HCT116 (cell line): ENCODE results near the gene KRT13. TPM values are rescaled to one million over a fixed set of nuclear protein-coding genes. Genes with fewer than 3 reads are reported as not detected.

ENCODE experiments used
- ATAC-seq: fragments of 200-7000 bp; cut with Tn5 transposase; 2 replicates; pipeline ENCODE4 v1.9.1; 2020; ENCODE audit warnings: mild to moderate bottlenecking, moderate library complexity
- BruUV-seq: library from RNA; stranded (reverse); fragments of 400-500 nt; replicated peaks from 2 replicates; lab custom pipeline; 2021; lab: Mats Ljungman, UMichigan
- CTCF ChIA-PET: fragments of 300-600 bp; sonication (Branson Sonifier 250); formaldehyde crosslinking; loops from one replicate; lab custom pipeline; 2021; ENCODE audit warnings: antibody characterized with exemption; lab: Charles Lee
- POLR2A ChIA-PET: fragments of 300-600, 350-600 bp; sonication (Branson Sonifier 250); formaldehyde crosslinking; loops from one replicate; lab custom pipeline; 2021; ENCODE audit warnings: antibody characterized with exemption; lab: Charles Lee
- RAD21 ChIA-PET, 2 experiments: fragments of 300-600 bp; sonication (Branson Sonifier 250); formaldehyde crosslinking; loops; one replicate each; lab custom pipeline; 2023; ENCODE audit warnings: low total read pairs in 2 of 2; ENCODE audit not compliant: uncharacterized antibody in 2 of 2, unreplicated experiment in 2 of 2, low non-redundant PET in 1 of 2; lab: Charles Lee
- DNase-seq: peaks from one replicate; pipeline ENCODE4 v3.0.0-alpha.2; 2010; ENCODE audit warnings: low read depth, low spot score
- H2AFZ ChIP-seq: fragments of 200-600 bp; shearing (Covaris generic), sonication (generic); 2 replicates; pipeline ENCODE4 v1.6.1; 2017; ENCODE audit warnings: low read depth, mixed run types, mixed read lengths, antibody characterized with exemption, low read length; ENCODE audit not compliant: poor library complexity, severe bottlenecking
- H3K27ac ChIP-seq: 2 replicates; pipeline ENCODE4 v1.5.1; 2012; ENCODE audit warnings: low read depth, low read length
- H3K27me3 ChIP-seq: fragments of 200-600 bp; sonication (generic); 2 replicates; pipeline ENCODE4 v1.6.1; 2016; ENCODE audit warnings: mixed run types, low read length, mixed read lengths; ENCODE audit not compliant: insufficient read depth
- H3K36me3 ChIP-seq, 2 experiments: fragments of 200-500 bp in 1 of 2; fragments of 200-600 bp in 1 of 2; sonication (Bioruptor generic) in 1 of 2; sonication (generic) in 1 of 2; 2 replicates each; pipeline versions ENCODE4 v1.5.1 to v1.6.1; 2014 to 2016; ENCODE audit warnings: low read length in 2 of 2, inconsistent platforms in 1 of 2, mixed read lengths in 1 of 2, mixed run types in 1 of 2; ENCODE audit not compliant: insufficient read depth in 2 of 2, control insufficient read depth in 1 of 2
- H3K4me1 ChIP-seq, 2 experiments: fragments of 200-600 bp in 1 of 2; sonication (generic) in 1 of 2; 2 replicates each; pipeline versions ENCODE4 v1.5.1 to v1.6.1; 2012 to 2017; ENCODE audit warnings: low read length in 2 of 2, inconsistent platforms in 1 of 2, mild to moderate bottlenecking in 1 of 2, mixed read lengths in 1 of 2, mixed run types in 1 of 2, moderate library complexity in 1 of 2; ENCODE audit not compliant: insufficient read depth in 2 of 2, control insufficient read depth in 1 of 2
- H3K4me2 ChIP-seq: fragments of 200-600 bp; sonication (generic); 2 replicates; pipeline ENCODE4 v1.6.1; 2017; ENCODE audit warnings: mixed run types, low read length, mixed read lengths
- H3K4me3 ChIP-seq, 2 experiments: fragments of 200-600 bp in 1 of 2; sonication (generic) in 1 of 2; replicated peaks in 1 of 2; 2 replicates each; pipeline ENCODE4 v1.5.1; 2011 to 2016; ENCODE audit warnings: low read length in 2 of 2, control low read depth in 1 of 2, low read depth in 1 of 2, mild to moderate bottlenecking in 1 of 2, mixed read lengths in 1 of 2, mixed run types in 1 of 2
- H3K79me2 ChIP-seq: fragments of 200-600 bp; sonication (generic); 2 replicates; pipeline ENCODE4 v1.6.1; 2017; ENCODE audit warnings: mild to moderate bottlenecking, mixed run types, low read length, moderate library complexity, mixed read lengths; ENCODE audit not compliant: insufficient read depth
- H3K9ac ChIP-seq: fragments of 200-600 bp; sonication (generic); 2 replicates; pipeline ENCODE4 v1.6.1; 2016; ENCODE audit warnings: low read length, mixed read lengths
- H3K9me2 ChIP-seq: fragments of 200-600 bp; sonication (generic), shearing (Covaris generic); 2 replicates; pipeline ENCODE4 v1.6.1; 2017; ENCODE audit warnings: mixed run types, mild to moderate bottlenecking, moderate library complexity; ENCODE audit not compliant: insufficient read depth
- H3K9me3 ChIP-seq, 2 experiments: fragments of 200-500 bp in 1 of 2; fragments of 200-600 bp in 1 of 2; sonication (Bioruptor generic) in 1 of 2; sonication (generic) in 1 of 2; 2 replicates each; pipeline ENCODE4 v1.6.1; 2014 to 2017; ENCODE audit warnings: low read length in 2 of 2, mixed read lengths in 2 of 2, inconsistent platforms in 1 of 2, low read depth in 1 of 2, mild to moderate bottlenecking in 1 of 2, mixed run types in 1 of 2, moderate library complexity in 1 of 2; ENCODE audit not compliant: control insufficient read depth in 1 of 2, insufficient read depth in 1 of 2
- H4K20me1 ChIP-seq: fragments of 200-600 bp; sonication (generic), shearing (Covaris generic); 2 replicates; pipeline ENCODE4 v1.6.1; 2017; ENCODE audit warnings: mixed run types, mild to moderate bottlenecking, moderate library complexity; ENCODE audit not compliant: insufficient read depth
- EZH2phosphoT487 ChIP-seq: fragments of 200-600 bp; IDR thresholded peaks from 2 replicates; pipeline ENCODE4 v1.6.1; 2018; ENCODE audit warnings: antibody characterized with exemption, borderline replicate concordance
- POLR2A ChIP-seq: IDR thresholded peaks from 2 replicates; pipeline ENCODE4 v1.7.0; 2011; ENCODE audit warnings: borderline replicate concordance; ENCODE audit not compliant: insufficient read depth, insufficient read length; ENCODE audit errors: extremely low read depth
- POLR2AphosphoS5 ChIP-seq: IDR thresholded peaks from 2 replicates; pipeline ENCODE4 v1.6.1; 2011; ENCODE audit warnings: mild to moderate bottlenecking, low read depth, low read length, moderate library complexity
- REST ChIP-seq: IDR thresholded peaks from 2 replicates; pipeline ENCODE4 v1.6.1; 2012; ENCODE audit warnings: low read depth
- SP1 ChIP-seq: IDR thresholded peaks from 2 replicates; pipeline ENCODE4 v1.6.1; 2012; ENCODE audit warnings: low read depth
- SRF ChIP-seq: IDR thresholded peaks from 2 replicates; pipeline ENCODE4 v1.6.1; 2012; ENCODE audit warnings: low read depth
- intact Hi-C: fragments of 100-400 bp; cut with micrococcal nuclease; formaldehyde crosslinking; loops from 2 replicates; pipeline ENCODE4 v1.10.0; 2022
- total RNA-seq: library from RNA; stranded (reverse); gene quantifications from one replicate; pipeline ENCODE4 v1.2.1, GENCODE V29; 2021; ENCODE audit not compliant: unreplicated experiment

The KRT13 gene
- total RNA-seq, 1 experiment from 2014 or later: 3.7 TPM

DNA sequence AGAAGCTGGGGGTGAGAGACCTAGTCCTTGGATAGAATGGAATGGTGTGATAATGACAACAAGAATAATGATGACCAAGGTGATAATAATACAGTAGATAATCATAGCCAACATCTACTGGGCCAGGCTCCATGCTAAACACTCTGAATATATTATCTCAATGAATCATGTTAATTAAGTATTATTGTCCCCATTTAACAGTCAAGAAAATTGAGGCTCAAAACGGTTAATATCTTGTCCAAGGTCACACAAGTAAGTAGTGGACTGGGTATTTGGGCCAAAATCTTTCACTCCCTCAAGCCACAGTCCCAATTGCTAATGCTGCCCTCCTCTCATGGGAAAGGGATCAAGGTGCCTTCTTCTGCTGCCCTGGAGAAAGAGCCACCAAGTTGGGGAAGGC lies 26.6 kb upstream of the KRT13 start (continued):
- TF ChIP-seq REST (no peak), SP1 (no peak), SRF (no peak)

GRCh38 chr17:41530062-41531048 lies 24.9 kb upstream of the KRT13 start:
- ATAC-seq (peak; percentile 66), DNase-seq (peak; percentile 86)
- CTCF ChIA-PET: interaction anchor here (0.7 to 4.2 kb wide), 8 partner anchors 9 to 136 kb away, joined by 3 to 45 read pairs (median 4); no protein-coding TSS in a partner anchor
- Histone ChIP-seq H4K20me1 (no peaks in the 10 kb centered on the region; the same call in 1 of the 2 replicates), H3K4me2 (peak overlapping the region; percentile 95), H3K9me3 (no peaks in the 10 kb centered on the region), H3K79me2 (peaks cover 37% of the 10 kb centered on the region), H2AFZ (no peak overlapping the region), H3K4me3 (peak overlapping the region; percentile 18 to 95), H3K36me3 (peaks cover 0 to 13% of the 10 kb centered on the region in 2 experiments; a peak in 3 of 4 replicates), H3K27ac (peak overlapping the region; percentile 99), H3K27me3 (no peaks in the 10 kb centered on the region), H3K9ac (peak overlapping the region; percentile 99), H3K4me1 (peaks cover 36 to 73% of the 10 kb centered on the region in 2 experiments), H3K9me2 (no peaks in the 10 kb centered on the region)
- BruUV-seq: TSS peak; percentile 39
- RAD21 ChIA-PET: interaction anchor here (0.5 to 1.5 kb wide), 5 partner anchors 17 to 317 kb away, joined by 3 to 5 read pairs (median 3); no protein-coding TSS in a partner anchor
- TF ChIP-seq POLR2A (peak; percentile 45), EZH2phosphoT487 (no peak), POLR2AphosphoS5 (peak; percentile 82)
- intact Hi-C loops: no loop called here
- POLR2A ChIA-PET: interaction anchor here (0.9 to 12.9 kb wide), 7 partner anchors 9 to 616 kb away, joined by 3 to 148 read pairs (median 14); partner anchors contain the start of genes EIF1 and KRT15
